ENCODE results near the gene PDE6A. TPM values are rescaled to one million over a fixed set of nuclear protein-coding genes. Genes with fewer than 3 reads are reported as not detected.

PDE6A gene
- total and polyA plus RNA-seq, 8 donors, result 0.14 to 0.24 (median 0.18) TPM; not detected in 2

- Histone ChIP-seq H3K4me3 (no peak overlapping the region), H3K27ac (no peak overlapping the region), H3K4me1 (peaks cover 9 to 27% of the 10 kb centered on the region in 2 donors), H3K9me3 (no peaks in the 10 kb centered on the region), H3K27me3 (no peaks in the 10 kb centered on the region), H3K36me3 (no peaks in the 10 kb centered on the region)
- no peak for ATAC-seq
- intact Hi-C loops (cut with DNase I), result no loop called here
- no peak for TF ChIP-seq CTCF (IDR thresholded peaks at IDR 0.05)
- no peak for DNase-seq
Observed at GRCh38 chr5:149963729-149964128, 19.1 kb upstream of the PDE6A start.

- Histone ChIP-seq H3K36me3 (no peaks in the 10 kb centered on the region), H3K27me3 (no peaks in the 10 kb centered on the region), H3K9me3 (no peaks in the 10 kb centered on the region), H3K27ac (peak overlapping the region in 1 of 2 donors; percentile 90), H3K4me1 (peaks cover 9 to 27% of the 10 kb centered on the region in 2 donors), H3K4me3 (no peak overlapping the region)
- intact Hi-C loops (cut with DNase I), result no loop called here
- TF ChIP-seq CTCF (IDR thresholded peaks at IDR 0.05), result no peak
- DNase-seq (no peak), ATAC-seq (no peak)
Observed at GRCh38 chr5:149962601-149963300, 18.2 kb upstream of the PDE6A start.

- no peaks in the 10 kb centered on the region for H3K36me3 ChIP-seq
- DNase-seq (peak in 1 of 4 donors; percentile 52), ATAC-seq (no peak)
- intact Hi-C loops (cut with DNase I), result no loop called here
- no peaks in the 10 kb centered on the region for H3K27me3 ChIP-seq
- H3K4me1 ChIP-seq, result peaks cover 9 to 27% of the 10 kb centered on the region in 2 donors
- peak; percentile 13 to 43 for TF ChIP-seq CTCF (IDR thresholded peaks at IDR 0.05)
- H3K27ac ChIP-seq, result peak overlapping the region in 1 of 2 donors; percentile 90
- H3K4me3 ChIP-seq, result peak overlapping the region in 1 of 2 donors; percentile 96
- no peaks in the 10 kb centered on the region for H3K9me3 ChIP-seq
Observed at GRCh38 chr5:149961957-149962409, 17.4 kb upstream of the PDE6A start.

- H3K9me3 ChIP-seq, result no peaks in the 10 kb centered on the region
- H3K27ac ChIP-seq, result peak overlapping the region; percentile 58 to 90
- H3K4me1 ChIP-seq, result peaks cover 9 to 27% of the 10 kb centered on the region in 2 donors
- ATAC-seq, result peak; percentile 9
- DNase-seq, result no peak
- H3K36me3 ChIP-seq, result no peaks in the 10 kb centered on the region
- intact Hi-C loops (cut with DNase I), result no loop called here
- TF ChIP-seq CTCF (IDR thresholded peaks at IDR 0.05), result no peak
- no peaks in the 10 kb centered on the region for H3K27me3 ChIP-seq
- peak overlapping the region; percentile 77 to 96 for H3K4me3 ChIP-seq
Observed at GRCh38 chr5:149961186-149961685, 16.6 kb upstream of the PDE6A start.
